CD4-positive, alpha-beta T cell treated with Interleukin-6 for 4 hours (primary cell): Measurements from ENCODE around the gene PHLPP1.
"Not testable (repeated sequence)": the region's sequence is repeated elsewhere in the genome, so short reads cannot be mapped to it uniquely, and the experiment has no call there.

Experiments used
- DNase-seq: peaks from one replicate; pipeline ENCODE4 v3.0.0-alpha.2; 2020; ENCODE audit warnings: mixed read lengths

The PHLPP1 gene

DNA sequence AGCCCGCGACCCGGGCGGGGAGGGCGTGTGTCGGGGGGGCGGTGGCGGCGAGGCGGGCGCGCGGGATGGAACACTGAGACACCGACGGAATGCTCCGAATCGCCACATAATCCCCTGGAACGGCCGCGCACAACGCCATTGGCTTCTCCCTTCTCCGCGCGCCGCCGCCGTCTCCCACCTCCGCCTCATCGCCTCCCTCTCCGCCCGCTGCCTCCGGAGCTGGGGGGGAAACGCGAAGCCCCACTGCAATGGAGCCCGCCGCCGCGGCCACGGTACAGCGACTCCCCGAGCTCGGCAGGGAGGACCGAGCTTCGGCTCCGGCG, at the start of gene PHLPP1:
TSS of gene PHLPP1 (plus strand) at position 106 of the 323 bp plus-strand sequence. CDS start at position 249, 143 bp downstream.
- DNase-seq: no peak

DNA sequence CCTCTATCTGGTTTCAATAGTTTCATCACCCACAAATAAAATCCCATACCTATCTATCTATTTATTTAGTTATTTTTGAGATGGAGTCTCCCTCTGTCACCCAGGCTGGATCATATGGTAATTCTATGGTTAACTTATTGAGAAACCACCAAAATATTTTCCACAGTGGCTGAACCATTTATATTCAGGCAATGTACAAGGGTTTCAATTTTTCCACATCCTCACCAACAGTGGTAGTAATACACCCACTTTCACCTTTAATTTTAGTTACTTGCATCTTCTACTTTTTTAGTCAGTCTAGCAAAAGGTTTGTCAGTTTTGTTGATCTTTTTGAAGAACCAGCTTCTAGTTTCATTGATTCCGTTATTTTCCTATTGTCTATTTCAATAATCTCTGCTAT, 46.1 kb upstream of the PHLPP1 start:
- DNase-seq: no peak

DNA sequence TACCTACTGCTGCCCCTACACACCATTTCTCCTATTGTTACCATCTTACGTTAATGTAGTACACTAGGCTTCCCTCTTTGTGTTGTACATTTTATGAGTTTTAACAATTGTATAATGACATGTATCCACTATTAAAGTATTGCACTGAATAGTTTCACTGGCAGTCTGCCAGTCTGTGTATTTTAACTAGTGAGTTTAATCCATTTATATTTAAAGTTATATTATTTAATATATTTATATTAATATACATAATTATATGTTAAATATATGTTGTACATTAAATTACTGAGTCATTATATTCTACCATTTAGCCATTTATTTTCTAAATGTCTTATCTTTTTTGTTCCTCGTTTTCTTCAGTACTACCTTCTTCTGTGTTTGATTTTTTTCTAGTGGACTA, 44.8 kb upstream of the PHLPP1 start:
- no peak for DNase-seq

DNA sequence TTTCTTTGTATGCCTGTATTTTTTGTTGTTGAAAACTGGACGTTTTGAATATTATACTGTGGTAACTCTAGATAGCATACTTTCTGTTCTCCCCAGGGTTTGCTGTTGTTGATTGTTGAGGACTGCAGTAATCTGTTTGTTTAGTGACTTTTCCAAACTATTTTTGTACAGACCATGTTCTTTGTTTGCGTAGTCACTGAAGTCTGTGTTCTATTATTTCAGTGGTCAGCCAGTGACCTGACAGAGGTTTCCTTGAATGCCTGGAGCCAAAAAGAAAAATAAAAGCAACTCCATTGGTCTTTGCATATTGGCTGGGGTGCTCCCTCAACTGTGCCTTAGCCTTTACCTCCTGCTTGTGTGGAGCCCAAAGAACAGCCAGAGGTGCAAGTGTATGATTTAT, 42.7 kb upstream of the PHLPP1 start:
- no peak for DNase-seq

DNA sequence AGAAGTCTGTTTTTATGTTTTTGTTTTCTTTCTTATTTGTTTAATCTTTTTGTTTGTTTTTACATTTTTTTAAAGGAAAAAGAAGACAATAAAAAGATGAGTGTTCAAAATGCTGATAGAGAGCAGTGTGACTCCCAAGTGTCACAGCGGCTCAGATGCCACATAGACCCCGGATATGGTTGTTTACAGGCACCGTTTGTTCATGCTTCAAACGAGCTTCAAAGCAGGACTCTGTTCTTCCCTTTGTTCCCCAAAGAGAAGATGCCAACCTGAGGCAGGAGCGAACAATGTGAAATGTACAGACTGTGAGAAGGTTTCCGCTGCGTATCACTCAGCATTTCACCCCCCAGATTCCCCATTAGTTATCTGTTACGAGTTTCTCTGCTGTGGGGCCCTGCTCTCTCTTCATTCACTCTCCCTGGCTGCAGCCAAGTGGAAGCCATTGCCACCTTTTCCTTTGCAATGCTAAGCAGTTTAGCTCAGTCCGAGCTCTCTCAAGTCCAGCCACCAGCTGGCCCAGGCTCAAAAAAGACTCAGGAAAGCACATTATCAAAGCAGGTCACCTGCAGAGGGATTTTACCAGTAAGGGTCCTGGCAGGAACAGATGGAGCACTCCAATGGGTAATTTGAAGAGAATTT, 36.4 kb upstream of the PHLPP1 start:
- DNase-seq: no peak

DNA sequence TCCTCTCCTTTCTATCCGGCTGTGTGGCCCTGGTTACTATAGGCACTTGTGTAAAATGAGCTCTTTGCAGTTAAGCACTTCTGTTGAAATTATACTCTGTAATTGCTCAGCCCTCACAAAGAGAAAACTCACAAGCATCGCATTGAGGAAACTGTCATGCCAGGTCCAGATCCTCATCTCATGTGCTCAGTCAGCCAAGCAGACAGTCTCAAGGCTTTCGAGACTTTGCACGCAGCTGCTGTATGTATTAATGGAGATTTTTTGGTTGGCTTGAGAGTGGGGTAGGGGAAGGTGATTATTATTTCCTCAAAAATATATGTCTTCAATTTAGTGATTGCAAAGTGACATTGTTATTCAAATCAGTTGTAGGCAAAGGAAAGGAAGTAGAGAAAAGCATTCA, 33.0 kb upstream of the PHLPP1 start:
- DNase-seq: no peak

DNA sequence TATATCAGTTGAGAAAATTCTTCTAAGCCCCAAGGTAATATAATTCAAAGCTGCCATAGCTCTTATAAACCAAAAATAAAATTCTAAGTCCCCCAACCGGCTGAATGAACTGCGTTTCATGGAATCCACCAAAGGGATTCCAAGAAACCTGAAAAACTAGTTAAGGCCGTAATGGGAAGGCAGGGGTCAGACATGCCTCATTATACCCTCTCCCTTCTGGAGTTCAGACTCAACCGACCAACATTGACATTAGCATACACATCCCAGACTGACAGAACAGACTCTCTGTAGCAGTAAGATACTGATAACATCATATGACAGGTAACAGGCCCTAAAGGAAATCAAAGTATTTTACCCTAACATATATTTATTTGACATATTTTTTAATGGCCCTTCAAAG, 31.4 kb upstream of the PHLPP1 start:
- DNase-seq: no peak

DNA sequence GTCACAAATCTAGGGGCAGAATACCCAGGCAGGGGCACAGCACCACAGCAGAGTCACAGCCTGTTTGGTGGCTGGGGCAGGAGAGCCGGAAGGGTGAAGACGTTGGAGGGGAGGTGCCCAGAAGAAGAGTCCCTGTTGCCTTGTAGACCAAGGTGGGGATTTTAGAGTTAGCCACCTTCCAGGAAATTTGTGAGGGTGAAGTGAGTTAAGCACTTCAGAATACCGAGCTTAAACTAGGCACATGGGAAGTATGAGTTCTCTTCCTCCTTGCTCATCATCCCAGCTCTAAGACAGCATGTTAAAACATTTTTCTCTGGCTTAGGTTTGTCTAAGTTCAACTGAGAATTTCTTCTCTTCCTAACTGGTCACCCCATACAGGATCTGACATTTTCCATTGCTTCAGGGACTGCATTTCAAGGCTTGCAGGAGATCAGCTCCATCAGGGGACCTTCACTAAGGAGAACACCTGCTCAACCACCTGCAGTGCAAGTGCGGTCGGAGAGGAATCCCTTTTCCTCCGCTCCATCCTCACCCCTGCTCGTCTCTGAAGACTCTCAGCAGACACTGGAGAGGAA, 26.5 kb upstream of the PHLPP1 start:
- no peak for DNase-seq

DNA sequence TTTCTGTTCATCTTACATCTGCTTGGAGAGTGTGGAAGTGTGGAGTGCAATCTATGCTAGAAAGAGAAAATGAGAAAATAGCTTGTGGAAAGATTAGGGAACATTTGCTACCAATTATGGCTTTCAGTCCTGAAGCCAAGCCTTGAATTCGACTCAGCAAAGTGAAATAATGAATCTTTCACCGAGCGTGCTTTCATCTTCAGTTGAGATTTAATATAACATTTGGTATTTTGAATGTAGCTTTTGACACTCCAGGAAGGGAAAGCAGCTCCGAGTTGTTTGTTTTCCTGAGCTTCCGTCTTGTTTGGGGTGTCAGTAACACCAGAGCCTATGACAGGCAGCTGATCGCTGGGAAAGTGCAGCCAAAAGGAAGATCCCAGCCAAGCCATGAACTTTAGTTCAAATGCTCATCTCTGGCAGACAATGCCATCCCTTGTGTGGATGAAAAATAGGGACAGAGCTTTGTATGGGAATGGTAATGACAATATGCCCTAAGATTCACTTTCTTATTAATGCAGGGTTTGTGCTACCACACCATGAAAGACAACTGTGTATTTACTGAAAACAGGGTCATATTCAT, 25.0 kb upstream of the PHLPP1 start:
- DNase-seq: no peak

DNA sequence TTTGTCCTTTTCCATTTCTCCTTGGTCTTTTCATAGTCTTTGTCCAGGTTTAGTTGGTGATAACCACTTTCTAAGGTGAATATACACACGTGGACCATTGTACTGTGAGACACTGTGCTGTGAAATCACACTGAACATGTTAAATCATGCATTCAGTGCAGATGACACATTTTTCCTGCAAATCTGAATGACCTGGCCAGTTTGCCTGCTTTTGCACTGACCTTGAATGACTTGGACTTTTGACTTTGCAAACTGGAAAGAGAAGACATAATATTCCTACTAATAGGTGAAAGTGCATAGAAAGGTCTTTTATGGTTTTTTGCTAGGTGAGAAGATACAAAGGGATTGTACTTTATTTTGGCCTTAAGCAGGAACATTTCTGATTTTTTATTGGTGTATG, 21.7 kb upstream of the PHLPP1 start:
- no peak for DNase-seq

DNA sequence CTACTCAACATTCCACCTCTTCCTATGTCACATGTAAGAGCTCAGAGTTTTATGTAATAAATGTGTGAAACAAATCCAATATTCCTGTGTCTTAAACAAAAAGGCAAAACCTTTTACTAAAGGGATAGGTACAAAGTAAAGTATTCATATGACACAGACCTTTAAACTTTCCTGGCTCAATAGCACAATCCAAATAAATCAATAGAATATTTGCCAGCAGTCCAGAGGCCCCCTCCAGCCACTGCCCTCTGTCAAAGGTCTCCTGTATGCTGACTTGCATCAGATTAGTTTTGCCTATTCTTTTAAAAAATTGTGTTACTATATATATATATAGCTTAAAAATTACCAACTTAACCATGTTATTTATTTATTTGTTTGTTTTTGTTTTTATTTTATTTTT, 17.7 kb upstream of the PHLPP1 start:
- no peak for DNase-seq

DNA sequence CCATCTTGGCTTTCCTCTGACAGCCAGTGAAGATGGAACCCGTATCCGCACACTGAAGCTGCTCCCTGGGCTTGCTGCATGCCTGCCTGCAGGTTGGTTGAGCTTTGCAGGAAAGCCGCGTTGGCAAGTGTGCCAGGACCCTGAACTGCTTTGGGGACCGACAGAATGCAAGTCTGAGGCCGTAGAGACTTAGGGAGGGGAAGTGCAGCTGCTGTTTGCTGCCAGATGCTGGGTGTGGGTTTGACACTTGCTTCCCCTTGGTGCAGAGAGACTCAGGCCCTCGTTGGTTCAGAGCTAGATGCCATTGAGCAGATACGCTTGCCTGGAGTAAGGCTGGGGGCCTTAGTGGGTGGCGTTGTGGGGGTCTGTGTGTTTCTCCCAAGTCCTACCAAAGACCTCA, 13.1 kb upstream of the PHLPP1 start:
- DNase-seq: no peak

DNA sequence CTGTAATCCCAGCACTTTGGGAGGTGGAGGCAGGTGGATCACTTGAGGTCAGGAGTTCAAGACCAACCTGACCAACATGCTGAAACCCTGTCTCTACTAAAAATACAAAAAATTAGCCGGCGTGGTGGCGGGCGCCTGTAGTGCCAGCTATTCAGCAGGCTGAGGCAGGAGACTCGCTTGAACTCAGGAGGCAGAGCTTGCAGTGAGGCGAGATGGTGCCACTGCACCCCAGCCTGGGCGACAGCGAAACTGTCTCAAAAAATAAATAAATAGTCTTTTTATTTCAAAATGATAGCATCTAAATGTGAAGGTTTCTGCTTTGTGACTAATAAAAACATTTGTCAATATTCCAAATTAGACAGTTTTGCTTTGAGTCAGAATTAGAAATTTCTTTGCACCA, 8.5 kb upstream of the PHLPP1 start:
- not testable (repeated sequence) for DNase-seq

DNA sequence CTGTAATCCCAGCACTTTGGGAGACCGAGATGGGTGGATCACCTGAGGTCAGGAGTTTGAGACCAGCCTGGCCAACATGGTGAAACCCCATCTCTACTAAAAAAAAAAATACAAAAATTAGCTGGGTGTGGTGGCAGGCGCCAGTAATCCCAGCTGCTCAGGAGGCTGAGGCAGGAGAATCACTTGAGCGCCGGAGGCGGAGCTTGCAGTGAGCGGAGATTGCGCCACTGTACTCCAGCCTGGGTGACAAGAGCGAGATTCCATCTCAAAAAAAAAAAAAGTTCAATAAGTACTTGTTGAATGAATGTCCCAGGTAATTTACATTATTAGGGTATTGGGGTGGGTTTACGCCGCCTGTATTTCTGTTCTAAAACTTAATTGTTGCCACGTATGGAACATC, 5.4 kb upstream of the PHLPP1 start:
- DNase-seq: not testable (repeated sequence)

DNA sequence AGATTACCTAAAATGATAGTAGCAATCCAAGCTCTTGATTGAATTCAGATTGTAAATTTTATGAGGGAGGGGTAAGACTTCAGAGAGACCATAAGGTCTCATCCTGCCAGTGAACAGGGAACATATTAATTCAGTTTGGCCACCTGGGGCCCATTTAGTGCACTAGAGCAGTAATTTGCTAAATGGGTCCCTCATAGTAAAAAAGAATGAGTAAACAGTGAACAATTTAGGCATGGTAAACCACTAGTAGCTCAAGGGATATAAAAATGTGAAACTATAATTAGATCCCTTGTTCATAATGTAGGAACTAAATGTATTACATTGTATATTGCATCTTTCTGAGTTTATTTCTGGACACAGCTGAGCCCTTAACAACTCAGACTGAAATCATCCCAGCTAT, 4.9 kb upstream of the PHLPP1 start:
- DNase-seq: no peak

DNA sequence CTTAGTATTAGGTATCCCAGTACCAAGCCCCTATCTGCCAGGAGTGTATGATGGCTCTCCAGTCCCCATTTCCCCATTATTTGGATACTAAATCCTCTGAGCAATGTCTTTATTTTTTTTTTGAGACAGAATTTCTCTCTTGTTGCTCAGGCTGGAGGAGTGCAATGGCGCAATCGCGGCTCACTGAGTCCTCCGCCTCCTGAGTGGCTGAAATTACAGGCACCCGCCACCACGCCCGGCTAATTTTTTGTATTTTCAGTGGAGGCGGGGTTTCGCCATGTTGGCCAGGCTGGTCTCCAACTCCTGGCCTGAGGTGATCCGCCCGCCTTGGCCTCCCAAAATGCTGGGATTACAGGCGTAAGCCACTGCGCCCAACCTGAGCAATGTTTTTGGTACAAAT, 3.6 kb upstream of the PHLPP1 start:
- DNase-seq: no peak

DNA sequence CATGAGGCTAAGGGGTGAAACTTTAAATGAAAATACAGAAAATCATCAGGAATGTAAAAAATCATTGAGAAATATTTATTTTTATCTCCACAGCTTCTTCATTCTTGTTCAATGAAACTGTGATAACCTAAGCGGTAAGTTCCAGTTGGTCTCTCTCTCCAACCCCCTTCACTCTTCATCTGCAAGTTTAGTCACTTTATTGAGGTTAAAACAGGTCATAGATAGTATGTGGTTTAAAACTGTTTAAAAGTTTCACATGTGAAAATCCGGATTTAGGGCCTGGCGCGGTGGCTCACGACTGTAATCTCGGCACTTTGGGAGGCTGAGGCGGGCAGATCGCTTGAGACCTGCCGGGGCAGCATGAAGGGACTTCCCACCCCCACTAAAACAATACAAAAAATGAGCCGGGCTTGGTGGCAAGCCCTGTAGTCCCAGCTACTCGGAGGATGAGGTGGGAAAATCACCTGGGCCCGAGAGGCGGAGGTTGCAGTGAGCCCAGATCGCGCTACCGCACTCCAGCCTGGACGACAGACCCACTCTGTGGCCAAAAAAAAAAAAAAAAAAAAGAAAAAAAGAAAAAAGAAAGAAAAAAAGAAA, 1.6 kb upstream of the PHLPP1 start:
- DNase-seq: no peak

DNA sequence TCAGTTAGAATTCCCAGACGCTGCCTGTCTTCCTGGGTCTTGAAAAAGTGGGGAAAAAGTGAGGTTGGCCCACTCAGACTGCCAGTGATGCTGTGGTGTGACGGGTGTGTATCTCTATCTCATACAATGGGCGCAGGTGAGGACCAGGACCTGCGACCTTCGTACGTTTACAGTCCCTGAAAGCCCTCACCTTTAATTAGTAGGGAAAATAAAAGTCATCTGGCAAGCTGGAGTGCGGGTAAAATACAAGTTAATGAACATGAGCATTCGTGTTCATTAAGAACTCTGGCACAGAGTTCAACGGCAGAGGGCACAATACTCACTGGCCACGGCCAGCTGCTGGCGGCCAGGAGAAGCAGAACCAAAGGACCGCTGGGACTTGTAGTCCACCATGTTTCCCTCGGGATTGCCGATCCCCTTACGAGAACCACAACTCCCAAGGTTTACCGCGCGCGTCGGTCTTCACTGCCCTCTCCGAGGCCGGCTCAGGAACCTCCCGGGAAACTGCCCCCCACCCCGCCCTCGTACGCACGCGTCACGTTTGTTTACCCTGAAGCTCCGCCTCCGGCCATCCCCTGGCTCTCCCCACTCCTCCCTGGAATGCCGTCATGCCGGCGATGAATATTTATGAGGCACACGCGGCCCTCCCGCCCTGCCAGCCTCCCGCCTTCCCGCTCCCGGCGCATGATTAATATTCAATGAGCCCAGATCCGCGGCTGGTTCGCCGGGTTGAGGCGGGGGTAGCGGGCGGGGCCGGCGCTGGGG, 488 bp upstream of the PHLPP1 start:
- peak; percentile 98 for DNase-seq

DNA sequence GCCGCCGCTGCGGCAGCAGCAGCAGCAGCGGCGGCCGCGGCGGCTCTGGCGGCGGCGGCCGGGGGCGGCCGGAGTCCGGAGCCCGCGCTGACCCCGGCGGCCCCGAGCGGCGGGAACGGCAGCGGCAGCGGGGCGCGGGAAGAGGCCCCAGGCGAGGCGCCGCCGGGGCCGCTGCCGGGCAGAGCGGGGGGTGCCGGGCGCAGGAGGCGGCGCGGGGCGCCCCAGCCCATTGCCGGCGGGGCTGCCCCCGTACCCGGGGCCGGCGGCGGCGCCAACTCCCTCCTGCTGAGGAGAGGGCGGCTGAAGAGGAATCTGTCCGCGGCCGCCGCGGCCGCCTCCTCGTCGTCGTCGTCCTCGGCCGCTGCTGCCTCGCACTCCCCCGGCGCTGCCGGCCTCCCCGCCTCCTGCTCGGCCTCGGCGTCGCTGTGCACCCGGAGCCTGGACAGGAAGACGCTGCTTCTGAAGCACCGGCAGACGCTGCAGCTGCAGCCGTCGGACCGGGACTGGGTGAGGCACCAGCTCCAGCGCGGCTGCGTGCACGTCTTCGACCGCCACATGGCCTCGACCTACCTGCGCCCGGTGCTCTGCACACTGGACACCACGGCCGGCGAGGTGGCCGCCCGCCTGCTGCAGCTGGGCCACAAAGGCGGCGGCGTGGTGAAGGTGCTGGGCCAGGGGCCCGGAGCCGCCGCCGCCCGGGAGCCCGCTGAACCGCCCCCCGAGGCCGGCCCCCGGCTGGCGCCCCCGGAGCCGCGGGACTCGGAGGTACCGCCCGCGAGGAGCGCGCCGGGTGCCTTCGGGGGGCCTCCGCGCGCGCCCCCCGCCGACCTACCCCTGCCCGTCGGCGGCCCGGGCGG, 646 bp downstream of the PHLPP1 start:
- DNase-seq: peak; percentile 68

DNA sequence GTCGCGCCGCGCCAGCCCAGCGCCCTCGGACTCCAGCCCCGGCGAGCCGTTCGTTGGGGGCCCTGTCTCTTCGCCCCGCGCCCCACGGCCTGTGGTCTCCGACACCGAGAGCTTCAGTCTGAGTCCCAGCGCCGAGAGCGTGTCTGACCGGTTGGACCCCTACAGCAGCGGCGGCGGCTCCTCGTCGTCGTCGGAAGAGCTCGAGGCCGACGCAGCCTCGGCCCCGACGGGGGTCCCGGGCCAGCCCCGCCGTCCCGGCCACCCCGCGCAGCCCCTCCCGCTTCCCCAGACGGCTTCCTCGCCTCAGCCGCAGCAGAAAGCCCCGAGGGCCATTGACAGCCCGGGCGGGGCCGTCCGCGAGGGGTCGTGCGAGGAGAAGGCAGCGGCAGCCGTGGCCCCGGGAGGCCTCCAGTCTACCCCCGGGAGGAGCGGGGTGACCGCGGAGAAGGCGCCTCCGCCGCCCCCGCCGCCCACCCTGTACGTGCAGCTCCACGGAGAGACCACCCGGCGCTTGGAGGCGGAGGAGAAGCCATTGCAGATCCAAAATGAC, 1.4 kb downstream of the PHLPP1 start:
- DNase-seq: peak; percentile 40

DNA sequence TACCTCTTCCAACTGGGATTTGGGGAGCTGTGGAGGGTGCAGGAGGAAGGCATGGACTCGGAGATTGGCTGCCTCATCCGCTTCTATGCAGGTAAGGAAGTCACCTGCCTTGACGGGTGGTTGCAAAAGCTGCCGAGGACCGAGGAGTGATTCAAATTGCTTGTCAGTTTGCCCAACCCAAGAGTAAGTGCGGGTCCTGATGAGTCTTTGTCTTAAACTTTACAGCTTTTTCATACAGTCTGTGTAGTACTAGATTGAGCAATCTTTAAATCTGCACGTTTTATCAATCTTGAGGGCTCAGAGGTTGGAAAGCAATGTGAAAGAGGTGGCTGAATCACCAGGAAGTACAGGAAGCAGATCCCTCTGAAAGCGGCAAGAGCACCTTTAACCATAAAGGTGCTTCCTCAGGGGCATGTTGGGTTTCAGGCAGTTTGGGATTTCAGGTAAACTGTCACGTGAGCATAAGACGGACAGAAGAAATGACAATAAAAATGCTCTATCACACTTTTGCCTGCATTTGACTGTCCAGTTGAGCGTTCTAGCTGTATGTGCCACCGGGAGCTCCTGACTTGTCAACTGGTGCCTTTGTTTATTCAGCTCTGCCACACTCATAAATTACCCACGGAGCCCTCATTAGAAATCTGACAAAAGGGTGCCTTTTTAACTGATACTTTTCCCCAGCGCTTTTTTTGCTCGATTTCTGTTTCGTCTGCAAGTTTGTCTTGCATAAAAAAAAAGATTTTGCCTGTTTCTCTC, 2.0 kb downstream of the PHLPP1 start:
- peak; percentile 60 for DNase-seq
